K562 (cell line): ENCODE measurements around the gene LY6G6D. TPM values are rescaled to one million over a fixed set of nuclear protein-coding genes. Genes with fewer than 3 reads are reported as not detected.
A peak's percentile ranks its signal among the peaks of the same experiment; 100 is the strongest.

ENCODE experiments used
- CHD2 ChIP-seq: IDR thresholded peaks from 2 replicates; pipeline ENCODE4 v1.6.1; 2011; ENCODE audit warnings: low read depth, low read length
- CSDE1 ChIP-seq, 2 experiments: fragments of 450-650 bp; IDR thresholded peaks; 2 replicates each; pipeline ENCODE4 v1.6.1; 2016; ENCODE audit warnings: mild to moderate bottlenecking in 1 of 2
- ELF1 ChIP-seq: fragments of 200-800 bp; sonication (Bioruptor generic); IDR thresholded peaks from 2 replicates; pipeline ENCODE4 v1.6.1; 2016; ENCODE audit warnings: missing genetic modification characterization, missing compliant biosample characterization
- FIP1L1 ChIP-seq: fragments of 200-400 bp; formaldehyde crosslinking; IDR thresholded peaks from 2 replicates; pipeline ENCODE4 v1.6.1; 2018; ENCODE audit warnings: mild to moderate bottlenecking, low read depth, low read length; ENCODE audit not compliant: poor library complexity, severe bottlenecking
- FOXJ2 ChIP-seq: fragments of 200-800 bp; sonication (Bioruptor generic); IDR thresholded peaks from 2 replicates; pipeline ENCODE4 v1.6.1; 2016; ENCODE audit warnings: missing genetic modification characterization, missing compliant biosample characterization
- LARP7 ChIP-seq: fragments of 450-650 bp; IDR thresholded peaks from 2 replicates; pipeline ENCODE4 v1.6.1; 2016
- NONO ChIP-seq, 2 experiments: fragments of 200-400 bp in 1 of 2; fragments of 450-650 bp in 1 of 2; formaldehyde crosslinking in 1 of 2; IDR thresholded peaks; 2 replicates each; pipeline ENCODE4 v1.6.1; 2017; ENCODE audit warnings: low read depth in 2 of 2, mild to moderate bottlenecking in 2 of 2, moderate library complexity in 2 of 2, low read length in 1 of 2
- POLR2AphosphoS2 ChIP-seq: IDR thresholded peaks from 2 replicates; pipeline ENCODE4 v1.6.1; 2012; ENCODE audit warnings: low read length, improper control_type of control experiment
- PTBP1 ChIP-seq: fragments of 200-400 bp; formaldehyde crosslinking; IDR thresholded peaks from 2 replicates; pipeline ENCODE4 v1.6.1; 2017; ENCODE audit warnings: low read depth, low read length
- SIRT6 ChIP-seq: IDR thresholded peaks from one replicate; pipeline ENCODE4 v1.6.1; 2012; ENCODE audit warnings: low read depth, mild to moderate bottlenecking, control low read depth, inconsistent platforms, low read length, moderate library complexity
- SRSF1 ChIP-seq: fragments of 200-400 bp; formaldehyde crosslinking; IDR thresholded peaks from 2 replicates; pipeline ENCODE4 v1.6.1; 2017; ENCODE audit warnings: mild to moderate bottlenecking, low read depth, low read length, moderate library complexity
- TAF7 ChIP-seq: fragments of 450-650 bp; IDR thresholded peaks from 2 replicates; pipeline ENCODE4 v1.6.1; 2016; ENCODE audit warnings: missing genetic modification characterization, missing compliant biosample characterization
- TCF7L2 ChIP-seq: fragments of 150-350 bp; IDR thresholded peaks from 2 replicates; pipeline ENCODE4 v1.6.1; 2016; ENCODE audit warnings: low read depth, mild to moderate bottlenecking, low read length, moderate library complexity
- TCFL5 ChIP-seq: fragments of 250-450 bp; sonication (Bioruptor Pico); conservative IDR thresholded peaks from 2 replicates; pipeline ENCODE4 v1.6.1; 2021; ENCODE audit warnings: mild to moderate bottlenecking, moderate library complexity, matching md5 sums
- ZBTB43 ChIP-seq: sonication (generic); formaldehyde crosslinking; IDR thresholded peaks from 2 replicates; pipeline ENCODE4 v1.8.0; 2023; ENCODE audit warnings: mild to moderate bottlenecking, missing genetic modification reagents
- ZNF133 ChIP-seq: fragments of 250-450 bp; sonication (Bioruptor Pico); IDR thresholded peaks from 2 replicates; pipeline ENCODE4 v1.4.0; 2020; ENCODE audit warnings: mild to moderate bottlenecking
- polyA plus RNA-seq, 8 experiments: library from polyadenylated mRNA; depleted of rRNA in 4 of 8; stranded (reverse) in 5 of 8; unstranded in 3 of 8; fragments of >200 nt; fragmentation: Nextera tagmentation in 2 of 8; fragmentation: Illumina TruSeq in 1 of 8; extraction: Ambion mirVana in 2 of 8; extraction: Trizol in 1 of 8; gene quantifications; 2 replicates each; pipeline versions ENCODE4 v1.2.1 to v1.2.3, GENCODE V29; 2011 to 2014; ENCODE audit warnings: inconsistent platforms in 1 of 8, missing spikeins in 1 of 8
- total RNA-seq, 7 experiments: library from RNA; depleted of rRNA in 6 of 7; stranded (reverse); fragments of >200 nt in 6 of 7; fragmentation: Illumina TruSeq in 2 of 7; extraction: Trizol in 2 of 7; gene quantifications; 2 replicates each; pipeline versions ENCODE4 v1.2.1 to v1.2.3, GENCODE V29; 2011 to 2021; ENCODE audit warnings: low replicate concordance in 1 of 7
- TF ChIP-seq, protein P1 (sequence below): sonication (generic); formaldehyde crosslinking; IDR thresholded peaks from 2 replicates; pipeline ENCODE4 v1.8.0; 2023; ENCODE audit warnings: mild to moderate bottlenecking, missing genetic modification reagents
- TF ChIP-seq, protein P2 (sequence below): fragments of 250-450 bp; sonication (Bioruptor Pico); IDR thresholded peaks from 2 replicates; pipeline ENCODE4 v1.8.0; 2022; ENCODE audit warnings: inconsistent platforms
- TF ChIP-seq, protein P3 (sequence below): fragments of 450-650 bp; IDR thresholded peaks from 2 replicates; pipeline ENCODE4 v1.6.1; 2016; ENCODE audit warnings: mild to moderate bottlenecking

LY6G6D gene
- total and polyA plus RNA-seq, 9 of the 15 experiments (the other 6 are each of a cell fraction or from before 2014, with no cell fraction given): 0.30 to 0.38 TPM; not detected in 7

DNA sequence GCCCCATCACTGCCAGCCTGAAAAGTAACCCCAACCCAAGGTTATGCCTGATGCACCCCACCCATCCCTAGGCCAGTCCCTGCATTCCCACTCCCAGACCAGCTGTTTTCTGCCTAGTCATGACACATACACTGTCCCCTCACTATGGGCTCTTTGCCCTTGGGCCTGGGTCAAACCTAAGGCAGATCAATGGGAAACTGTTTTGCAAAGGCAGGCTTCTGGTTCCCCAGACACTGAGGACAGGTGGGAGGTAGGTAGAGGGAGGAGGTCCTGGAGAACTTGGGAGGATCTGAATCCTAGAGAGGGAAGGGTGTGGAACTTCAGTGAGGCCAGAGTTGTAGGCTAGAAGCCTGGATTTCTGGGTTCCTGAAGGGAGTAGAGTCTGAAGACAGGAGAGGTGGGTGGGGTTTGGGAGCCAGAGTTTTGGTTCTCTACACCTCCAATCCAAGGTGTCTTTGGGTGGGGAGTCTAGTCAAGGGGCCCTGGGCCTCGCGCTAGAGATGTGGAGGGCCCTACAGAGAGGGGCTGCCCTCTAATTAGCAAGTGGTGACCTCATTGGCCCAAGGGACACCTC is 19.2 kb downstream of the LY6G6D start (continued):
- TF ChIP-seq ELF1 (tag) (no peak), SIRT6 (no peak), TCF7L2 (no peak), TCFL5 (CRISPR knock-in tag) (no peak), ZNF133 (CRISPR knock-in tag) (no peak), LARP7 (no peak), PTBP1 (no peak), SRSF1 (no peak), FIP1L1 (no peak), TAF7 (tag) (no peak), CSDE1 (IDR thresholded peaks at IDR 0.05) (peak in 1 of 2 experiments; percentile 34; a peak in 1 of 4 replicates), ZBTB43 (CRISPR knock-in tag) (no peak), FOXJ2 (tag) (no peak), CHD2 (no peak), POLR2AphosphoS2 (peak; percentile 14; the same call in 1 of the 2 replicates), NONO (IDR thresholded peaks at IDR 0.05; ENCODE audit: low read depth in 2 of 2, low read length in 1 of 2) (no peak)
- TF ChIP-seq, protein P1, sequence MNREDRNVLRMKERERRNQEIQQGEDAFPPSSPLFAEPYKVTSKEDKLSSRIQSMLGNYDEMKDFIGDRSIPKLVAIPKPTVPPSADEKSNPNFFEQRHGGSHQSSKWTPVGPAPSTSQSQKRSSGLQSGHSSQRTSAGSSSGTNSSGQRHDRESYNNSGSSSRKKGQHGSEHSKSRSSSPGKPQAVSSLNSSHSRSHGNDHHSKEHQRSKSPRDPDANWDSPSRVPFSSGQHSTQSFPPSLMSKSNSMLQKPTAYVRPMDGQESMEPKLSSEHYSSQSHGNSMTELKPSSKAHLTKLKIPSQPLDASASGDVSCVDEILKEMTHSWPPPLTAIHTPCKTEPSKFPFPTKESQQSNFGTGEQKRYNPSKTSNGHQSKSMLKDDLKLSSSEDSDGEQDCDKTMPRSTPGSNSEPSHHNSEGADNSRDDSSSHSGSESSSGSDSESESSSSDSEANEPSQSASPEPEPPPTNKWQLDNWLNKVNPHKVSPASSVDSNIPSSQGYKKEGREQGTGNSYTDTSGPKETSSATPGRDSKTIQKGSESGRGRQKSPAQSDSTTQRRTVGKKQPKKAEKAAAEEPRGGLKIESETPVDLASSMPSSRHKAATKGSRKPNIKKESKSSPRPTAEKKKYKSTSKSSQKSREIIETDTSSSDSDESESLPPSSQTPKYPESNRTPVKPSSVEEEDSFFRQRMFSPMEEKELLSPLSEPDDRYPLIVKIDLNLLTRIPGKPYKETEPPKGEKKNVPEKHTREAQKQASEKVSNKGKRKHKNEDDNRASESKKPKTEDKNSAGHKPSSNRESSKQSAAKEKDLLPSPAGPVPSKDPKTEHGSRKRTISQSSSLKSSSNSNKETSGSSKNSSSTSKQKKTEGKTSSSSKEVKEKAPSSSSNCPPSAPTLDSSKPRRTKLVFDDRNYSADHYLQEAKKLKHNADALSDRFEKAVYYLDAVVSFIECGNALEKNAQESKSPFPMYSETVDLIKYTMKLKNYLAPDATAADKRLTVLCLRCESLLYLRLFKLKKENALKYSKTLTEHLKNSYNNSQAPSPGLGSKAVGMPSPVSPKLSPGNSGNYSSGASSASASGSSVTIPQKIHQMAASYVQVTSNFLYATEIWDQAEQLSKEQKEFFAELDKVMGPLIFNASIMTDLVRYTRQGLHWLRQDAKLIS (CRISPR knock-in tag): no peak
- TF ChIP-seq, protein P2, sequence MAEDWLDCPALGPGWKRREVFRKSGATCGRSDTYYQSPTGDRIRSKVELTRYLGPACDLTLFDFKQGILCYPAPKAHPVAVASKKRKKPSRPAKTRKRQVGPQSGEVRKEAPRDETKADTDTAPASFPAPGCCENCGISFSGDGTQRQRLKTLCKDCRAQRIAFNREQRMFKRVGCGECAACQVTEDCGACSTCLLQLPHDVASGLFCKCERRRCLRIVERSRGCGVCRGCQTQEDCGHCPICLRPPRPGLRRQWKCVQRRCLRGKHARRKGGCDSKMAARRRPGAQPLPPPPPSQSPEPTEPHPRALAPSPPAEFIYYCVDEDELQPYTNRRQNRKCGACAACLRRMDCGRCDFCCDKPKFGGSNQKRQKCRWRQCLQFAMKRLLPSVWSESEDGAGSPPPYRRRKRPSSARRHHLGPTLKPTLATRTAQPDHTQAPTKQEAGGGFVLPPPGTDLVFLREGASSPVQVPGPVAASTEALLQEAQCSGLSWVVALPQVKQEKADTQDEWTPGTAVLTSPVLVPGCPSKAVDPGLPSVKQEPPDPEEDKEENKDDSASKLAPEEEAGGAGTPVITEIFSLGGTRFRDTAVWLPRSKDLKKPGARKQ: no peak
- TF ChIP-seq, protein P3, sequence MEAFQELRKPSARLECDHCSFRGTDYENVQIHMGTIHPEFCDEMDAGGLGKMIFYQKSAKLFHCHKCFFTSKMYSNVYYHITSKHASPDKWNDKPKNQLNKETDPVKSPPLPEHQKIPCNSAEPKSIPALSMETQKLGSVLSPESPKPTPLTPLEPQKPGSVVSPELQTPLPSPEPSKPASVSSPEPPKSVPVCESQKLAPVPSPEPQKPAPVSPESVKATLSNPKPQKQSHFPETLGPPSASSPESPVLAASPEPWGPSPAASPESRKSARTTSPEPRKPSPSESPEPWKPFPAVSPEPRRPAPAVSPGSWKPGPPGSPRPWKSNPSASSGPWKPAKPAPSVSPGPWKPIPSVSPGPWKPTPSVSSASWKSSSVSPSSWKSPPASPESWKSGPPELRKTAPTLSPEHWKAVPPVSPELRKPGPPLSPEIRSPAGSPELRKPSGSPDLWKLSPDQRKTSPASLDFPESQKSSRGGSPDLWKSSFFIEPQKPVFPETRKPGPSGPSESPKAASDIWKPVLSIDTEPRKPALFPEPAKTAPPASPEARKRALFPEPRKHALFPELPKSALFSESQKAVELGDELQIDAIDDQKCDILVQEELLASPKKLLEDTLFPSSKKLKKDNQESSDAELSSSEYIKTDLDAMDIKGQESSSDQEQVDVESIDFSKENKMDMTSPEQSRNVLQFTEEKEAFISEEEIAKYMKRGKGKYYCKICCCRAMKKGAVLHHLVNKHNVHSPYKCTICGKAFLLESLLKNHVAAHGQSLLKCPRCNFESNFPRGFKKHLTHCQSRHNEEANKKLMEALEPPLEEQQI: no peak
